HG02588 (cell line): Measurements from ENCODE around the gene CERS4.

Source experiments
- ATAC-seq: cut with Tn5 transposase; IDR thresholded peaks from one replicate; pipeline ENCODE4 v1.9.1; 2021; ENCODE audit warnings: mild to moderate bottlenecking, moderate library complexity; ENCODE audit not compliant: unreplicated experiment

Gene CERS4

GRCh38 chr19:8311461-8312260, 102.5 kb downstream of the CERS4 start:
- no peak for ATAC-seq
